Brain pericyte (primary cell): ENCODE data around the gene ABLIM2.
"Not testable (repeated sequence)": the region's sequence is repeated elsewhere in the genome, so short reads cannot be mapped to it uniquely, and the experiment has no call there.

Experiments
- DNase-seq: peaks from one replicate; pipeline ENCODE4 v3.0.0-alpha.2; 2012; ENCODE audit warnings: low read depth, low spot score

The ABLIM2 gene

GRCh38 chr4:8140915-8141314, 17.7 kb downstream of the ABLIM2 start:
- DNase-seq: no peak

- DNase-seq: not testable (repeated sequence)
Observed at GRCh38 chr4:8139726-8140125, 18.9 kb downstream of the ABLIM2 start.

GRCh38 chr4:8136972-8137710, 21.5 kb downstream of the ABLIM2 start:
- DNase-seq: no peak

GRCh38 chr4:8136529-8136928, 22.1 kb downstream of the ABLIM2 start:
- no peak for DNase-seq

GRCh38 chr4:8135666-8136065, 22.9 kb downstream of the ABLIM2 start:
- no peak for DNase-seq

GRCh38 chr4:8133897-8134563, 24.6 kb downstream of the ABLIM2 start:
- no peak for DNase-seq

GRCh38 chr4:8132947-8133705, 25.5 kb downstream of the ABLIM2 start:
- no peak for DNase-seq

- no peak for DNase-seq
Observed at GRCh38 chr4:8132400-8132799, 26.2 kb downstream of the ABLIM2 start.

- no peak for DNase-seq
Observed at GRCh38 chr4:8131826-8132225, 26.8 kb downstream of the ABLIM2 start.

GRCh38 chr4:8131210-8131609, 27.4 kb downstream of the ABLIM2 start:
- DNase-seq: no peak

- no peak for DNase-seq
Observed at GRCh38 chr4:8130346-8131066, 28.1 kb downstream of the ABLIM2 start.

GRCh38 chr4:8129785-8130184, 28.8 kb downstream of the ABLIM2 start:
- DNase-seq: no peak

- DNase-seq: no peak
Observed at GRCh38 chr4:8129136-8129535, 29.5 kb downstream of the ABLIM2 start.

- DNase-seq: no peak
Observed at GRCh38 chr4:8128100-8128856, 30.3 kb downstream of the ABLIM2 start.

GRCh38 chr4:8127051-8127826, 31.4 kb downstream of the ABLIM2 start:
- no peak for DNase-seq

GRCh38 chr4:8126523-8126922, 32.1 kb downstream of the ABLIM2 start:
- DNase-seq: no peak

GRCh38 chr4:8125526-8126056, 33.0 kb downstream of the ABLIM2 start:
- DNase-seq: no peak

GRCh38 chr4:8123870-8124269, 34.7 kb downstream of the ABLIM2 start:
- DNase-seq: no peak

- no peak for DNase-seq
Observed at GRCh38 chr4:8123389-8123788, 35.2 kb downstream of the ABLIM2 start.

- no peak for DNase-seq
Observed at GRCh38 chr4:8122746-8123145, 35.9 kb downstream of the ABLIM2 start.
